ENCODE results near the gene UNG. TPM values are rescaled to one million over a fixed set of nuclear protein-coding genes. Genes with fewer than 3 reads are reported as not detected.
"Not testable (repeated sequence)": the region's sequence is repeated elsewhere in the genome, so short reads cannot be mapped to it uniquely, and the experiment has no call there.

Gene UNG
- total RNA-seq, 1 experiment from 2014 or later, result 35.4 TPM

GRCh38 chr12:109137055-109137454 is 39.7 kb downstream of the UNG start:
- DNase-seq (ENCODE audit: low read depth, low spot score), result no peak
- in situ Hi-C loops (cut with HindIII; ENCODE audit: low pct_unique_long_range_greater_than_20kb, low sequenced_read_pairs), result no loop called here

- no peak for DNase-seq (ENCODE audit: low read depth, low spot score)
- in situ Hi-C loops (cut with HindIII; ENCODE audit: low pct_unique_long_range_greater_than_20kb, low sequenced_read_pairs), result no loop called here
Observed at GRCh38 chr12:109139360-109139759, 42.0 kb downstream of the UNG start.

DNA sequence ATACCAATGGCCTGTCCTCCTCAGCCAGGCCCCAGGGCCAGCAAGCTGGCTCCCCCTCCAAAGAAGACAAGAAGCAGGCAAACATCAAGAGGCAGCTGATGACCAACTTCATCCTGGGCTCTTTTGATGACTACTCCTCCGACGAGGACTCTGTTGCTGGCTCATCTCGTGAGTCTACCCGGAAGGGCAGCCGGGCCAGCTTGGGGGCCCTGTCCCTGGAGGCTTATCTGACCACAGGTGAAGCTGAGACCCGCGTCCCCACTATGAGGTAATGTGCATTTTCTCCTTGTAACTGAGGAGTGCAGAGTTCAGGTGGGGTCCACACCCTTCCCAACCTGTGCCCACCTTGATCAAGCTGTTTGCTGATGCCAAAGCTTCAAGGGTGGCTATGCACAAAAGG is 42.4 kb downstream of the UNG start:
- no peak for DNase-seq (ENCODE audit: low read depth, low spot score)
- in situ Hi-C loops (cut with HindIII; ENCODE audit: low pct_unique_long_range_greater_than_20kb, low sequenced_read_pairs), result no loop called here

GRCh38 chr12:109140560-109140959 is 43.2 kb downstream of the UNG start:
- no peak for DNase-seq (ENCODE audit: low read depth, low spot score)

DNA sequence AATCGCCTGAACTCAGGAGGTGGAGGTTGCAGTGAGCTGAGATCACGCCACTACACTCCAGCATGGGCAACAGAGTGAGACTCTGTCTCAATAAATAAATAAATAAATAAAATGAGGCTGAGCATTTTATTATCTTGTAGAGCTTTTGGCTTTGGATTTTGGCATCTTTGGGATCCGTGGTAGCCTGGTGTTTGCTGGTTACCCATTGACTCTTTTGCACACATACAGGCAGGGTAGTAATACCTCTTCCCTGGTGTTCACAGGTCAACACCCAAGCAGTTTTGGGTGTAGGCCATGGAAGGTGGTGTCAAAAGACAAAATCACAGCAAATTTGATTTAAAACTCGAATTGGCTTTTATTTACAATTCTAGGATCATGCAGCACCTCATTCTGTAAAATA is 46.8 kb downstream of the UNG start:
- in situ Hi-C loops (cut with HindIII; ENCODE audit: low pct_unique_long_range_greater_than_20kb, low sequenced_read_pairs), result no loop called here
- no peak for DNase-seq (ENCODE audit: low read depth, low spot score)

More at GRCh38 chr12:109140560-109140959, 43.2 kb downstream of the UNG start:
- in situ Hi-C loops (cut with HindIII; ENCODE audit: low pct_unique_long_range_greater_than_20kb, low sequenced_read_pairs), result no loop called here

DNA sequence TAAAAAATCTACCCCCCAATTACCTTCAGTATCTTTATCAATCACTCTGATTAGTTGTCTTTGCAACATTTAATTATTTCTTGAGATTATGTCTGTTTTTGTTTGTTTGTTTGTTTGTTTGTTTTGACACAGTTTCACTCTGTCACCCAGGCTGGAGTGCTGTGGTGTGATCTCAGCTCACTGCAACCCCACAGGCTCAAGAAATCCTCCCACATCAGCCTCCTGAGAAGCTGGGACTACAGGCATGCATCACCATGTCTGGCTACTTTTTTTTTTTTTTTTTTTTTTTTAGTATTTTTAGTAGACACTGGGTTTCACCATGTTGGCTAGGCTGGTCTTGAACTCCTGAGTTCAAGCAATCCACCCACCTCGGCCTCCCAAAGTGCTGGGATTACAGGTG is 49.7 kb downstream of the UNG start:
- DNase-seq (ENCODE audit: low read depth, low spot score); in situ Hi-C loops (cut with HindIII; ENCODE audit: low pct_unique_long_range_greater_than_20kb, low sequenced_read_pairs): not testable (repeated sequence)

DNA sequence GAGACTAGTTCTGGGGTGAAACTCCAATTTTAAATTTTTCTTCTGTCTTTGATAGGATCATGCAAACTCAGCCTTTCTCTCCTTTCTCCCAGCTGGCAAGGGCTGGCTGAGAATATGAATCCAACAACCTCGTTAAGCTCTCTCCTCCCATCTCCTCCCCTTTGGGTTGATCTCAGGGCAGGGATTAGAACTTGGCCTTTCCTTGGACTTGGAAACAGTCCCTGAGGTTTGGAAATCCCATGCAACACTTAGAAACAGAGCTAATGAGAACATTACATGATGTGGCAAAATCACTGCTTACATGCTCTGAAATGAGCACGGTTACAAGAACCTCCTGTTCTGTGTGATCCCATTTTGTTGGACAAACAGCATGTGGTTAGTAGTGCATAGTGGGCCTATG is 50.6 kb downstream of the UNG start:
- in situ Hi-C loops (cut with HindIII; ENCODE audit: low pct_unique_long_range_greater_than_20kb, low sequenced_read_pairs), result no loop called here
- DNase-seq (ENCODE audit: low read depth, low spot score), result no peak

- in situ Hi-C loops (cut with HindIII; ENCODE audit: low pct_unique_long_range_greater_than_20kb, low sequenced_read_pairs), result no loop called here
- DNase-seq (ENCODE audit: low read depth, low spot score), result no peak
Observed at GRCh38 chr12:109150124-109150640, 52.8 kb downstream of the UNG start.

DNA sequence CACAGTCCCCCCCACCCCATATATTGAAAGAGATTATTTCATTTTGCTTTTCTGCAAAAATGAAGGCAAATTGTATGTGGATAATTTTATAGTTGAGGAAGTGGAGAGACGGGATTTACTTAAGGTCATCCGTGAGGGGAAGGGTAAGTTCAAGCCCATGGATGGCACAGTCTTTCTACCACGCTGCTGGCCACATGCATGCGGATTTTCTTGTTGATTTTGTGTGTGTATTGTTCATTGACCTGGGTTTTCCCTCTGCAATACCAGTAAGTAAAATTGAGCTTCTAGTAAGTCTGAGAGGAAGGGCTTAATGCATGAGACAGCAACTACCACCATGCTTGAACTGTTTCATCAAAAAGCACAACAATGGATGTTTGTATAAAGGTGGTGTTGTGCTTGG is 54.1 kb downstream of the UNG start:
- in situ Hi-C loops (cut with HindIII; ENCODE audit: low pct_unique_long_range_greater_than_20kb, low sequenced_read_pairs), result no loop called here
- DNase-seq (ENCODE audit: low read depth, low spot score), result no peak

DNA sequence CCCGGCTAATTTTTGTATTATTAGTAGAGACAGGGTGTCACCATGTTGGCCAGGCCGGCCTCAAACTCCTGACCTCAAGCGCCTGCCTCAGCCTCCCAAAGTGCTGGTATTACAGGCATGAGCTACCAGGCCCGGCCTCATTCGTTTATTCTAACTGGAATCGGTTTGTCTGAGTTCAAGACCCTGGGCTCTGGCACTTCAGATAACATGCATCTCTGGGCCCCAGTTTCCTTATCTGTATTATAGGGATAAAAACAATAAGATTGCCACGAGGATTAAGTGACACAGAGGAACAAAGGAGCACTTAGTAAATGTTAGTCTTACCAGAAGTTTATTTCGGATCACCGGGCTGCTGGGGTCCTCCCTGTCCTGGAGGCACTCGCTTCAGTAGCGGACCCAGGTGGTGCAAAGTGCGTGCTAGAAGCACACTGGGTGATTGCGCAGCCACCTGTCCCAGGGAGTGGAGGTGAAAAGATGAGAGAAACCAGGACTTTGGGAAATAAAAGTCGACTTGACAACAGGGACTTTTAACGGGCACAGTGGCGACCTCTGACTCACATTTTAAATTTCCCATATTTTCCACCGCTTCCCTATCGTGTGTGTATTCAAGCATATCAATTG is 56.5 kb downstream of the UNG start:
- in situ Hi-C loops (cut with HindIII; ENCODE audit: low pct_unique_long_range_greater_than_20kb, low sequenced_read_pairs), result no loop called here
- DNase-seq (ENCODE audit: low read depth, low spot score), result no peak

- in situ Hi-C loops (cut with HindIII; ENCODE audit: low pct_unique_long_range_greater_than_20kb, low sequenced_read_pairs), result no loop called here
- peak; percentile 85 for DNase-seq (ENCODE audit: low read depth, low spot score)
Observed at GRCh38 chr12:109154451-109155438, 57.3 kb downstream of the UNG start.

DNA sequence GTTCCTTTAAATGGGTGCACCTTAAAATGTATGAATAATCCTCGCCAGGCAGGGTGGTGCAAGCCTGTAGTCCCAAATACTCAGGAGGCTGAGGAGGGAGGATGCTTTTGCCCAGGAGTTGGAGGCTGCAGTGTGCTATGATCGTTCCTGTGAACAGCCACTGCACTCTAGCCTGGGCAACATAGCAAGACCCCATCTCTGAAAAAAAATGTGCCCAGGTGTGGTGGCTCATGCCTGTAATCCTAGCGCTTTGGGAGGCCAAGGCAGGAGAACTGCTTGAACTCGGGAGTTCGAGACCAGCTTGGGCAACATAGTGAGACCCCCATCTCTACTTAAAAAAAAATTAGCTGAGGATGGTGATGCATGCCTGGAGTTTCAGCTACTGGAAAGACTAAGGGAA is 58.6 kb downstream of the UNG start:
- in situ Hi-C loops (cut with HindIII; ENCODE audit: low pct_unique_long_range_greater_than_20kb, low sequenced_read_pairs), result no loop called here

GRCh38 chr12:109156586-109156985 is 59.2 kb downstream of the UNG start:
- no peak for DNase-seq (ENCODE audit: low read depth, low spot score)
- in situ Hi-C loops (cut with HindIII; ENCODE audit: low pct_unique_long_range_greater_than_20kb, low sequenced_read_pairs), result no loop called here

More for the DNA sequence above, 58.6 kb downstream of the UNG start:
- DNase-seq (ENCODE audit: low read depth, low spot score), result no peak

GRCh38 chr12:109157986-109158385 is 60.6 kb downstream of the UNG start:
- DNase-seq (ENCODE audit: low read depth, low spot score), result no peak
- in situ Hi-C loops (cut with HindIII; ENCODE audit: low pct_unique_long_range_greater_than_20kb, low sequenced_read_pairs), result no loop called here

DNA sequence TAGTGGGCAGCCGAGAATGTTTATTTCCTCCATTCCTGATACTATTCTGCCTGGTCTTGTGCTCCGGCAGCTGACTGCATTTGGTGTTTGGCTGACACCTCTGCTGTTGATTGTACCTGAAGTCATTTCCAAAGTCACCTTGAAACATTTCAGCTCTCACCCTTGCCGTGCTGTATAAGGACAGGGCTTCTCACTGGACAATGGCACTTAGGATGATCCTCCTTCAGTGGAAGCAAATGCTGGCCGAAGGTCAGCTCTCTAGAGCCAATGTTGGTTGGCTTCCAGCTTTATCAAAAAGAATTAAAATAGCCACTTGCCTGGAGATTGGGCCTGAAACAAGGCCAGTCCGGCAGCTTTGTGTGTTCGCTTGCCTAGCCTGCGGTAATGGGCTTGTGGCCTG is 63.0 kb downstream of the UNG start:
- in situ Hi-C loops (cut with HindIII; ENCODE audit: low pct_unique_long_range_greater_than_20kb, low sequenced_read_pairs), result no loop called here
- DNase-seq (ENCODE audit: low read depth, low spot score), result no peak

All from SK-MEL-5 (cell line).